Adipose tissue (tissue), 3 donors: ENCODE results near the gene DNAJC15. TPM values are rescaled to one million over a fixed set of nuclear protein-coding genes. Genes with fewer than 3 reads are reported as not detected.
"Not testable (repeated sequence)": the region's sequence is repeated elsewhere in the genome, so short reads cannot be mapped to it uniquely, and the experiment has no call there.

Source experiments
- H3K27ac ChIP-seq: one replicate; pipeline ENCODE4 v1.5.1; 2013; ENCODE audit warnings: low read depth, low read length
- WGBS, 3 donors: extraction: QIAGEN DNeasy Blood & Tissue Kit; methylation state at CpG; one replicate each; pipeline ENCODE4 v1.1.7; 2013; 5-methylcytosine and 5-hydroxymethylcytosine counted together
- polyA plus RNA-seq, 3 donors: library from polyadenylated mRNA; stranded (reverse); fragments of 200-250 nt; gene quantifications; one replicate each; pipeline ENCODE4 v1.2.3, GENCODE V29; 2013
- donor health status: healthy with polysubstance abuse.
- donor health status: Bipolar disorder and iron deficiency.
- donor health status: healthy.

The DNAJC15 gene
- polyA plus RNA-seq, 3 donors = 10.7 to 19.1 (median 12.9) TPM

DNA sequence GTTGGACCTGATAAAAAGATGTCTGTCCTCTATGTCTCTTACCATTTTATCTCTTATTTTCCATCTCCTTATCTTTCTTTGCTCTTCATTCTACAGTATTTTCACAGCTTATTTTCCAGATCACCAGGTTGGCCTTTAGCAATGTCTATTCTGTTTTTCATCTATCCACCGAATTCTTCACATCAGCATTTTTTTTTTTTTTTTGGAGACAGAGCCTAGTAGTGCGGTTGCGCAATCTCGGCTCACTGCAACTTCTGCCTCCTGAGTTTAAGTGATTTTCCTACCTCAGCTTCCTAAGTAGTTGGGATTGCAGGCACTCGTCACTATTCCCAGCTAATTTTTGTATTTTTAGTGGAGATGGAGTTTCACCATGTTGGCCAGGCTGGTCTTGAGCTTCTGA, 49.0 kb downstream of the DNAJC15 start:
- no peak overlapping the region for H3K27ac ChIP-seq
- 61 to 89% (median 65%) methylated on average over 5 of the region's 5 CpGs for WGBS, 3 donors

GRCh38 chr13:43074824-43075510, 51.6 kb downstream of the DNAJC15 start:
- WGBS, 3 donors = 51 to 80% (median 75%) methylated on average over 3 of the region's 3 CpGs
- no peak overlapping the region for H3K27ac ChIP-seq

- not testable (repeated sequence) for H3K27ac ChIP-seq
- WGBS, 3 donors = 89 to 91% (median 91%) methylated on average over 3 of the region's 3 CpGs
These were observed 52.1 kb downstream of the DNAJC15 start for GRCh38 chr13:43075511-43075902.

DNA sequence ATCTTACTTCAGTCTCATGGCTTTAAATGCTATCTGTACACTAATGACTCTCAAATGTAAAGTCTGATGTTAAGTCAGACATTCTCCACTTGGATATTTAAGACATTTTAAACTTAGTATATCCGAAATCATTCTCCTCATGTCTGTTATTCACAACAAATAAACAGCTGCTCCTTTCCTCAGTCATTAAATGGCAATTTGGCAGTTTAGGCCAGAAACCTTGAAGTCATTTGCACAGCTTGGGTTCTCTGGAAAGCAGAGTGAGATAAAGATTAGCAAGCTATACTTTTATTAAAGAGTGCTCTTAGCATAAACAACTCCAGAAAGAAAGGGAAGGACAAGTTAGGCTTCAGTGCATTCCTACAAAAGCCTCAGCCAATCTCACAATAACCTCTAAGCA, 53.7 kb downstream of the DNAJC15 start:
- 45 to 86% (median 85%) methylated on average over 1 of the region's 1 CpG for WGBS, 3 donors
- no peak overlapping the region for H3K27ac ChIP-seq

GRCh38 chr13:43077461-43077860, 54.1 kb downstream of the DNAJC15 start:
- 88 to 91% (median 89%) methylated on average over 1 of the region's 1 CpG for WGBS, 3 donors

DNA sequence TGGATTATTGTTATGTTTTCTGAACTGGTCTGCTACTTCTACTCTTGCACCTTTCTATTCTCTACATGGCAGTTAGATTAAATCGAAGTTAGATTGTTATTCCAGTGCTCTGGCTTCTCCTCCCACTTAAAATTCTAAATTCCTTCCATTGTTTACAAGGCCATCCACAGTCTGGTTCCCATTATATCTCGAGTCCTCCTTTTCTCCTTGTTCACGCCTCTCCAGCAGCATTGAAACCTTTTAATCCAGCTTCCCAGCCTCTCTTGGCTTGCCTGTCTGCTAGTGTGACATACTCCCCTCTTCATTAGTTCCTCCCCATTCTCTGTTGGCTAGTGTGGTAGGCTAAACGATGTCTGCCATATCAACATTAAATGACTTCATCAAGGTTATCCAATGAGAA, 54.5 kb downstream of the DNAJC15 start:
- 67 to 71% (median 71%) methylated on average over 4 of the region's 4 CpGs for WGBS, 3 donors
- no peak overlapping the region for H3K27ac ChIP-seq

More at GRCh38 chr13:43077461-43077860, 54.1 kb downstream of the DNAJC15 start:
- no peak overlapping the region for H3K27ac ChIP-seq

- no peak overlapping the region for H3K27ac ChIP-seq
- 86 to 93% (median 90%) methylated on average over 4 of the region's 4 CpGs for WGBS, 3 donors
These were observed 55.0 kb downstream of the DNAJC15 start for GRCh38 chr13:43078399-43078798.

GRCh38 chr13:43079392-43079931, 56.1 kb downstream of the DNAJC15 start:
- WGBS, 3 donors = 79 to 91% (median 86%) methylated on average over 2 of the region's 2 CpGs
- no peak overlapping the region for H3K27ac ChIP-seq

DNA sequence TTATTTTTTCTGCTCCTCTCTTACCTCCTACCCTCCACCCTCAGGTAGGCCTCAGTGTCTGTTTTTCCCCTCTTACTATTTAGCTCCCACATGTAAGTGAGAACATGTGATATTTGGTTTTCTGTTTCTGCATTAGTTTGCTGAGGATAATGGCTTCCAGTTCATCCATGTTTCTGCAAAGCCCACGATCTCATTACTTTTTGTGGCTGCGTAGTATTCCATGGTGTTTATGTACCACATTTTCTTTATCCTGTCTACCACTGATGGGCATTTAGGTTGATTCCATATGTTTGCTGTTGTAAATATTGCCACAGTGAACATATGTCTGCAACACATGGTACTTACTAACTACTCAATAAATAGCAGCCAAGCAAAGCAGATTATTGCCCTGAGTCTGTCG, 56.8 kb downstream of the DNAJC15 start:
- 98 to 100% (median 99%) methylated on average over 3 of the region's 3 CpGs for WGBS, 3 donors
- H3K27ac ChIP-seq = no peak overlapping the region

GRCh38 chr13:43081866-43082265, 58.5 kb downstream of the DNAJC15 start:
- H3K27ac ChIP-seq = no peak overlapping the region
- 86 to 95% (median 86%) methylated on average over 2 of the region's 2 CpGs for WGBS, 3 donors

GRCh38 chr13:43083750-43084149, 60.4 kb downstream of the DNAJC15 start:
- no peak overlapping the region for H3K27ac ChIP-seq

GRCh38 chr13:43085545-43085944, 62.2 kb downstream of the DNAJC15 start:
- WGBS, 3 donors = 89 to 100% (median 98%) methylated on average over 1 of the region's 1 CpG
- no peak overlapping the region for H3K27ac ChIP-seq

DNA sequence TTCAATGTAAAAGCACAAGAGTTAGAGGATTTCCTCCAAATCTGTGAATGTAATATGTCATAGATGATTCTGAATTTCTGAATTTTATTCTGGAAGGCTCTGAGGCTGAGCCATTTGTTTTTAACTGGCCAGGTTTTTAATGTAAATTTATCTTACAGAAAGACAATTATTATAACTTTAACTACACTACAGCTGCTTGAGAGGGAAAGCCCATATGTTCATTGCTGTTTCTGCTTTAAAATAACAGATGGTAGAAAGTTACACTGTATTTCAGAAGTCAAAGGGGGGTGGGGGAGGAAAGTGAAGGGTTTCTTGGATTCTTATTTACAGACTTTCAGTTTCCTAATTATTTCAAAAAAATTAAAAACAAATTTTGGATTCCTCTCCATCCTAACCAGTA, 62.8 kb downstream of the DNAJC15 start:
- H3K27ac ChIP-seq = no peak overlapping the region

- 19 to 28% (median 20%) methylated on average over 4 of the region's 4 CpGs for WGBS, 3 donors
- no peak overlapping the region for H3K27ac ChIP-seq
These were observed 64.7 kb downstream of the DNAJC15 start for GRCh38 chr13:43088093-43088511.

- WGBS, 3 donors = 94 to 100% (median 96%) methylated on average over 1 of the region's 1 CpG
- no peak overlapping the region for H3K27ac ChIP-seq
These were observed 66.6 kb downstream of the DNAJC15 start for GRCh38 chr13:43089912-43090498.

- H3K27ac ChIP-seq = no peak overlapping the region
These were observed 71.5 kb downstream of the DNAJC15 start for GRCh38 chr13:43094901-43095300.

GRCh38 chr13:43095771-43096719, 72.7 kb downstream of the DNAJC15 start:
- WGBS, 3 donors = 67 to 78% (median 69%) methylated on average over 2 of the region's 2 CpGs
- H3K27ac ChIP-seq = no peak overlapping the region

More at GRCh38 chr13:43094901-43095300, 71.5 kb downstream of the DNAJC15 start:
- 90 to 94% (median 92%) methylated on average over 1 of the region's 1 CpG for WGBS, 3 donors

GRCh38 chr13:43100667-43101066, 77.3 kb downstream of the DNAJC15 start:
- 96 to 100% (median 97%) methylated on average over 2 of the region's 2 CpGs for WGBS, 3 donors
- no peak overlapping the region for H3K27ac ChIP-seq

GRCh38 chr13:43102304-43102703, 78.9 kb downstream of the DNAJC15 start:
- 60 to 87% (median 83%) methylated on average over 4 of the region's 4 CpGs for WGBS, 3 donors

More at GRCh38 chr13:43102304-43102703, 78.9 kb downstream of the DNAJC15 start:
- H3K27ac ChIP-seq = no peak overlapping the region
